Neural cell (in vitro differentiated cells): ENCODE results near the gene WWC2. TPM values are rescaled to one million over a fixed set of nuclear protein-coding genes. Genes with fewer than 3 reads are reported as not detected.

Experiments used
- H2AFZ ChIP-seq: fragments of 200-600, 300-800 bp; sonication (generic), shearing (Covaris generic); 2 replicates; pipeline ENCODE4 v1.6.0; 2014; ENCODE audit warnings: low read depth, mild to moderate bottlenecking, antibody characterized with exemption, low read length, moderate library complexity
- H3F3A ChIP-seq: fragments of 200-600 bp; shearing (Covaris generic); 2 replicates; pipeline ENCODE4 v1.6.1; 2016; ENCODE audit warnings: mild to moderate bottlenecking, moderate library complexity, mixed read lengths, antibody characterized with exemption, low read length; ENCODE audit not compliant: insufficient read depth, poor library complexity, severe bottlenecking
- H3K27ac ChIP-seq: fragments of 200-600, 300-800 bp; sonication (generic), shearing (Covaris generic); 2 replicates; pipeline ENCODE4 v1.5.1; 2014; ENCODE audit warnings: mild to moderate bottlenecking, low read length, moderate library complexity
- H3K27me3 ChIP-seq: fragments of 300-800, 200-600 bp; sonication (generic), shearing (Covaris generic); 2 replicates; pipeline ENCODE4 v1.6.0; 2014; ENCODE audit warnings: mild to moderate bottlenecking, low read depth, low read length, moderate library complexity; ENCODE audit not compliant: insufficient read depth
- H3K36me3 ChIP-seq: fragments of 300-800, 200-600 bp; sonication (generic), shearing (Covaris generic); 2 replicates; pipeline ENCODE4 v1.5.1; 2014; ENCODE audit warnings: mild to moderate bottlenecking, antibody characterized with exemption, low read length, moderate library complexity; ENCODE audit not compliant: insufficient read depth
- H3K4me2 ChIP-seq: fragments of 300-800, 200-600 bp; sonication (generic), shearing (Covaris generic); 2 replicates; pipeline ENCODE4 v1.6.0; 2014; ENCODE audit warnings: mild to moderate bottlenecking, low read length
- H3K4me3 ChIP-seq: fragments of 300-800, 200-600 bp; sonication (generic), shearing (Covaris generic); 2 replicates; pipeline ENCODE4 v1.5.1; 2014; ENCODE audit warnings: mild to moderate bottlenecking, low read length, moderate library complexity
- H3K79me2 ChIP-seq: fragments of 200-600 bp; shearing (Covaris generic); replicated peaks from 2 replicates; pipeline ENCODE4 v1.6.0; 2014; ENCODE audit warnings: mild to moderate bottlenecking, low read length, moderate library complexity; ENCODE audit not compliant: insufficient read depth
- H3K9ac ChIP-seq: fragments of 300-800, 200-600 bp; sonication (generic), shearing (Covaris generic); 2 replicates; pipeline ENCODE4 v1.6.1; 2016; ENCODE audit warnings: mild to moderate bottlenecking, low read length, mixed read lengths
- H3K9me2 ChIP-seq: fragments of 200-600 bp; shearing (Covaris generic); 2 replicates; pipeline ENCODE4 v1.6.1; 2016; ENCODE audit warnings: mild to moderate bottlenecking, low read length, mixed read lengths; ENCODE audit not compliant: insufficient read depth
- H3K9me3 ChIP-seq: fragments of 200-600, 300-800 bp; sonication (generic), shearing (Covaris generic); 2 replicates; pipeline ENCODE4 v1.6.1; 2016; ENCODE audit warnings: mild to moderate bottlenecking, mixed run types, low read length, moderate library complexity, mixed read lengths
- H4K20me1 ChIP-seq: fragments of 200-600 bp; shearing (Covaris generic); 2 replicates; pipeline ENCODE4 v1.6.1; 2016; ENCODE audit warnings: mild to moderate bottlenecking, mixed run types; ENCODE audit not compliant: insufficient read depth
- EP300 ChIP-seq: fragments of 450-650 bp; conservative IDR thresholded peaks from 2 replicates; pipeline ENCODE4 v1.6.1; 2014; ENCODE audit warnings: antibody characterized with exemption, mild to moderate bottlenecking, moderate library complexity; ENCODE audit not compliant: poor library complexity, severe bottlenecking
- EZH2 ChIP-seq: fragments of 200-600, 300-800 bp; shearing (Covaris generic), sonication (generic); IDR thresholded peaks from 2 replicates; pipeline ENCODE4 v1.6.1; 2014; ENCODE audit warnings: antibody characterized with exemption, low read length, borderline replicate concordance, mild to moderate bottlenecking; ENCODE audit not compliant: insufficient read depth, poor library complexity, severe bottlenecking
- MXI1 ChIP-seq: fragments of 450-650 bp; conservative IDR thresholded peaks from 2 replicates; pipeline ENCODE4 v1.6.1; 2014; ENCODE audit warnings: antibody characterized with exemption, mild to moderate bottlenecking; ENCODE audit not compliant: poor library complexity, severe bottlenecking
- POLR2AphosphoS5 ChIP-seq: IDR thresholded peaks from 2 replicates; pipeline ENCODE4 v1.6.1; 2012
- RAD21 ChIP-seq: fragments of 450-650 bp; conservative IDR thresholded peaks from 2 replicates; pipeline ENCODE4 v1.6.1; 2014; ENCODE audit warnings: antibody characterized with exemption, mild to moderate bottlenecking, moderate library complexity
- SMC3 ChIP-seq: fragments of 450-650 bp; conservative IDR thresholded peaks from 2 replicates; pipeline ENCODE4 v1.6.1; 2014; ENCODE audit warnings: antibody characterized with exemption, mild to moderate bottlenecking, moderate library complexity; ENCODE audit not compliant: poor library complexity
- TAF1 ChIP-seq: IDR thresholded peaks from 2 replicates; pipeline ENCODE4 v1.6.1; 2012; ENCODE audit warnings: low read depth
- polyA plus RNA-seq: library from polyadenylated mRNA; depleted of rRNA; stranded (reverse); fragments of >200 nt; gene quantifications from 2 replicates; pipeline ENCODE4 v1.2.3, GENCODE V29; 2014
- TF ChIP-seq, protein P1 (sequence below): IDR thresholded peaks from 2 replicates; pipeline ENCODE4 v1.6.1; 2012; ENCODE audit warnings: borderline replicate concordance
- TF ChIP-seq, protein P2 (sequence below): fragments of 450-650 bp; IDR thresholded peaks from 2 replicates; pipeline ENCODE4 v1.5.1; 2014; ENCODE audit warnings: antibody characterized with exemption, mild to moderate bottlenecking, moderate library complexity; ENCODE audit not compliant: poor library complexity, severe bottlenecking

The WWC2 gene
- polyA plus RNA-seq, 1 donor from 2014 or later, result 5.7 TPM

DNA sequence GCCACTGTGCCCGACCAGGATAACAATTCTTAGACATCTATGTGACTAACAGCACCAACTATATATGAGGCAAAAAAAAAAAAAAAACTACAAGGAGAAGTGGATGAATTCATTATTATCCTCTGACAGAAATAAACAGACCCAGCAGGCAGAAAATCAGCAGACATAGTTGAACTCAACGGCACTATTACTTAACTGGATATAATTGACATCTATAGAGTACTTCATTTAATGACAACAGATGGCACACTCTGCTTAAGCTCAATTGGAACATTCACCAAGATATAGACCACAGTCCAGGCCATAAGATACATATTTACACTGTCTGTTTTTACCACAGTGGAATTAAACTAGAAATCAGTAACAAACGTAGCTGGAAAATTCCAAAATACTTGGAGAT lies 207.8 kb downstream of the WWC2 start:
- Histone ChIP-seq H3K4me3 (no peak overlapping the region), H3K9me2 (no peaks in the 10 kb centered on the region), H3K36me3 (no peaks in the 10 kb centered on the region), H3K9me3 (no peaks in the 10 kb centered on the region), H4K20me1 (no peaks in the 10 kb centered on the region), H3K9ac (no peak overlapping the region), H3K27me3 (no peaks in the 10 kb centered on the region), H3F3A (no peaks in the 10 kb centered on the region), H3K27ac (no peak overlapping the region), H3K79me2 (no peaks in the 10 kb centered on the region), H2AFZ (no peak overlapping the region), H3K4me2 (no peak overlapping the region)
- no peak for TF ChIP-seq SMC3
- TF ChIP-seq EZH2, result no peak
- TF ChIP-seq, protein P1, sequence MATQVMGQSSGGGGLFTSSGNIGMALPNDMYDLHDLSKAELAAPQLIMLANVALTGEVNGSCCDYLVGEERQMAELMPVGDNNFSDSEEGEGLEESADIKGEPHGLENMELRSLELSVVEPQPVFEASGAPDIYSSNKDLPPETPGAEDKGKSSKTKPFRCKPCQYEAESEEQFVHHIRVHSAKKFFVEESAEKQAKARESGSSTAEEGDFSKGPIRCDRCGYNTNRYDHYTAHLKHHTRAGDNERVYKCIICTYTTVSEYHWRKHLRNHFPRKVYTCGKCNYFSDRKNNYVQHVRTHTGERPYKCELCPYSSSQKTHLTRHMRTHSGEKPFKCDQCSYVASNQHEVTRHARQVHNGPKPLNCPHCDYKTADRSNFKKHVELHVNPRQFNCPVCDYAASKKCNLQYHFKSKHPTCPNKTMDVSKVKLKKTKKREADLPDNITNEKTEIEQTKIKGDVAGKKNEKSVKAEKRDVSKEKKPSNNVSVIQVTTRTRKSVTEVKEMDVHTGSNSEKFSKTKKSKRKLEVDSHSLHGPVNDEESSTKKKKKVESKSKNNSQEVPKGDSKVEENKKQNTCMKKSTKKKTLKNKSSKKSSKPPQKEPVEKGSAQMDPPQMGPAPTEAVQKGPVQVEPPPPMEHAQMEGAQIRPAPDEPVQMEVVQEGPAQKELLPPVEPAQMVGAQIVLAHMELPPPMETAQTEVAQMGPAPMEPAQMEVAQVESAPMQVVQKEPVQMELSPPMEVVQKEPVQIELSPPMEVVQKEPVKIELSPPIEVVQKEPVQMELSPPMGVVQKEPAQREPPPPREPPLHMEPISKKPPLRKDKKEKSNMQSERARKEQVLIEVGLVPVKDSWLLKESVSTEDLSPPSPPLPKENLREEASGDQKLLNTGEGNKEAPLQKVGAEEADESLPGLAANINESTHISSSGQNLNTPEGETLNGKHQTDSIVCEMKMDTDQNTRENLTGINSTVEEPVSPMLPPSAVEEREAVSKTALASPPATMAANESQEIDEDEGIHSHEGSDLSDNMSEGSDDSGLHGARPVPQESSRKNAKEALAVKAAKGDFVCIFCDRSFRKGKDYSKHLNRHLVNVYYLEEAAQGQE, result no peak
- no peak for TF ChIP-seq TAF1
- TF ChIP-seq RAD21, result no peak
- TF ChIP-seq EP300, result no peak
- TF ChIP-seq, protein P2, sequence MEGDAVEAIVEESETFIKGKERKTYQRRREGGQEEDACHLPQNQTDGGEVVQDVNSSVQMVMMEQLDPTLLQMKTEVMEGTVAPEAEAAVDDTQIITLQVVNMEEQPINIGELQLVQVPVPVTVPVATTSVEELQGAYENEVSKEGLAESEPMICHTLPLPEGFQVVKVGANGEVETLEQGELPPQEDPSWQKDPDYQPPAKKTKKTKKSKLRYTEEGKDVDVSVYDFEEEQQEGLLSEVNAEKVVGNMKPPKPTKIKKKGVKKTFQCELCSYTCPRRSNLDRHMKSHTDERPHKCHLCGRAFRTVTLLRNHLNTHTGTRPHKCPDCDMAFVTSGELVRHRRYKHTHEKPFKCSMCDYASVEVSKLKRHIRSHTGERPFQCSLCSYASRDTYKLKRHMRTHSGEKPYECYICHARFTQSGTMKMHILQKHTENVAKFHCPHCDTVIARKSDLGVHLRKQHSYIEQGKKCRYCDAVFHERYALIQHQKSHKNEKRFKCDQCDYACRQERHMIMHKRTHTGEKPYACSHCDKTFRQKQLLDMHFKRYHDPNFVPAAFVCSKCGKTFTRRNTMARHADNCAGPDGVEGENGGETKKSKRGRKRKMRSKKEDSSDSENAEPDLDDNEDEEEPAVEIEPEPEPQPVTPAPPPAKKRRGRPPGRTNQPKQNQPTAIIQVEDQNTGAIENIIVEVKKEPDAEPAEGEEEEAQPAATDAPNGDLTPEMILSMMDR, result no peak
- no peak for TF ChIP-seq POLR2AphosphoS5

DNA sequence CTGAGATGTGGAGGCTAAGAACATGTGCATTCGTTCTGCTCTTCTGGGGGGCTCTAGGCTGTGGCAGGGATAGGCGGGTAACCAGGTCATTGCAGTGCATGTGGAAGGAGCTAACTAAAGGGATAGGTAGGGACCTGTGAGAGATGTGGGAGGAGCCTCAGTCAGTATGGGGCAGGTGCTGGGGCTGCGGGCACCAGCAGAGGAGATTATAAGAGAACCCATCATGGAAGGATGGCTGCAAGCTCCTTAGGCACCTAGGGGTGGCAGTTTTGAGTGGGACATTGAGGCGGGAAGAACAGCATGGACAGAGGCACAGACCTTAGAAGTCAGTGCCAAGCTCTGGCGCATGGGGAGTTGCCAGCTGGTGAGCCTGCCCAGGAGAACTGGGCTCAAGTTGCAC lies 213.8 kb downstream of the WWC2 start:
- Histone ChIP-seq H4K20me1 (no peaks in the 10 kb centered on the region), H3K4me3 (no peak overlapping the region), H3K9me2 (no peaks in the 10 kb centered on the region), H3K36me3 (peaks cover 5% of the 10 kb centered on the region), H3K27me3 (no peaks in the 10 kb centered on the region), H3K9ac (no peak overlapping the region), H3K4me2 (no peak overlapping the region), H3K27ac (no peak overlapping the region), H2AFZ (no peak overlapping the region), H3K9me3 (no peaks in the 10 kb centered on the region), H3K79me2 (no peaks in the 10 kb centered on the region), H3F3A (no peaks in the 10 kb centered on the region)
- TF ChIP-seq POLR2AphosphoS5, result no peak

DNA sequence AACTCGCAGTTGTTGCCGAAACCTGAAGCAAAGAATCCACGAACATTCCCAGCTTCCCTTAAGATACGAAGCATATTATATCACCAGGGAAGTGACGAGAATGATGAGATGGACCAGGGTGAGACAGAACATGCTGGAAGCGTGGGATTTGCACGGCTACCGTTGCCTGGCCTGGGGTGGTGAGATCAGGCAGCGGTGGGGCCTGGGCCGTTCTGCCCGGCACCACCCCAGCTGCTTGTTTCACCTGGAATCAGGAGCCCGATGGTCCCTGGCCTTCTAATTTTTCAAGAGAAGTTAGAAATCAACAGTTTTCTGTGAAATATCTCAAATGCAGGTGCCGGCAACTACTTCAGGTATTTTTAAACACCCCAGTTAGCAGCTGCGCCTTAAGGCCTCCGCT lies 215.3 kb downstream of the WWC2 start:
- no peaks in the 10 kb centered on the region for H3F3A ChIP-seq
- no peaks in the 10 kb centered on the region for H3K9me2 ChIP-seq
- H3K79me2 ChIP-seq, result no peaks in the 10 kb centered on the region
- H3K4me2 ChIP-seq, result no peak overlapping the region
- H3K9ac ChIP-seq, result no peak overlapping the region
- H3K36me3 ChIP-seq, result peaks cover 5% of the 10 kb centered on the region
- no peaks in the 10 kb centered on the region for H3K9me3 ChIP-seq
- TF ChIP-seq, protein P2, result no peak
- TF ChIP-seq RAD21, result no peak
- no peak for TF ChIP-seq MXI1
- TF ChIP-seq SMC3, result no peak
- TF ChIP-seq, protein P1, result no peak
- no peak for TF ChIP-seq TAF1
- TF ChIP-seq EP300, result no peak
- no peak for TF ChIP-seq EZH2
- no peak for TF ChIP-seq POLR2AphosphoS5
- H3K4me3 ChIP-seq, result no peak overlapping the region
- no peak overlapping the region for H2AFZ ChIP-seq
- no peaks in the 10 kb centered on the region for H4K20me1 ChIP-seq
- H3K27me3 ChIP-seq, result no peaks in the 10 kb centered on the region
- no peak overlapping the region for H3K27ac ChIP-seq
